SK-N-MC (cell line): Measurements from ENCODE around the gene ZKSCAN4.

Source experiments
- DNase-seq: peaks from one replicate; pipeline ENCODE4 v3.0.0-alpha.2; 2011; ENCODE audit warnings: low read depth, low spot score
- H3K27ac ChIP-seq: fragments of 200-600 bp; sonication (generic); 2 replicates; pipeline ENCODE4 v1.5.1; 2016; ENCODE audit warnings: mixed run types
- H3K36me3 ChIP-seq: fragments of 200-600 bp; sonication (generic); 2 replicates; pipeline ENCODE4 v1.6.1; 2017; ENCODE audit warnings: antibody characterized with exemption, low read length, mixed read lengths; ENCODE audit not compliant: insufficient read depth
- H3K4me3 ChIP-seq: fragments of 200-600 bp; sonication (generic); 2 replicates; pipeline ENCODE4 v1.5.1; 2016
- H3K9ac ChIP-seq: fragments of 200-600 bp; sonication (generic); 2 replicates; pipeline ENCODE4 v1.8.0; 2017; ENCODE audit warnings: mixed run types, mixed read lengths; ENCODE audit not compliant: insufficient read length
- H3K9me3 ChIP-seq: fragments of 200-600 bp; sonication (generic); 2 replicates; pipeline ENCODE4 v1.6.1; 2017; ENCODE audit warnings: low read depth, mild to moderate bottlenecking, antibody characterized with exemption, low read length, moderate library complexity, mixed read lengths
- EZH2 ChIP-seq: fragments of 200-600 bp; sonication (generic); IDR thresholded peaks from one replicate; pipeline ENCODE4 v1.6.1; 2017; ENCODE audit warnings: antibody characterized with exemption
- FOXP2 ChIP-seq: optimal IDR thresholded peaks from 2 replicates; pipeline ENCODE3; 2011; ENCODE audit warnings: mild to moderate bottlenecking, moderate library complexity; ENCODE audit not compliant: insufficient read depth; ENCODE audit errors: extremely low read length, control extremely low read depth
- POLR2AphosphoS5 ChIP-seq: IDR thresholded peaks from 2 replicates; pipeline ENCODE4 v1.6.1; 2012; ENCODE audit warnings: mild to moderate bottlenecking, low read depth, low read length, borderline replicate concordance

The ZKSCAN4 gene

DNA sequence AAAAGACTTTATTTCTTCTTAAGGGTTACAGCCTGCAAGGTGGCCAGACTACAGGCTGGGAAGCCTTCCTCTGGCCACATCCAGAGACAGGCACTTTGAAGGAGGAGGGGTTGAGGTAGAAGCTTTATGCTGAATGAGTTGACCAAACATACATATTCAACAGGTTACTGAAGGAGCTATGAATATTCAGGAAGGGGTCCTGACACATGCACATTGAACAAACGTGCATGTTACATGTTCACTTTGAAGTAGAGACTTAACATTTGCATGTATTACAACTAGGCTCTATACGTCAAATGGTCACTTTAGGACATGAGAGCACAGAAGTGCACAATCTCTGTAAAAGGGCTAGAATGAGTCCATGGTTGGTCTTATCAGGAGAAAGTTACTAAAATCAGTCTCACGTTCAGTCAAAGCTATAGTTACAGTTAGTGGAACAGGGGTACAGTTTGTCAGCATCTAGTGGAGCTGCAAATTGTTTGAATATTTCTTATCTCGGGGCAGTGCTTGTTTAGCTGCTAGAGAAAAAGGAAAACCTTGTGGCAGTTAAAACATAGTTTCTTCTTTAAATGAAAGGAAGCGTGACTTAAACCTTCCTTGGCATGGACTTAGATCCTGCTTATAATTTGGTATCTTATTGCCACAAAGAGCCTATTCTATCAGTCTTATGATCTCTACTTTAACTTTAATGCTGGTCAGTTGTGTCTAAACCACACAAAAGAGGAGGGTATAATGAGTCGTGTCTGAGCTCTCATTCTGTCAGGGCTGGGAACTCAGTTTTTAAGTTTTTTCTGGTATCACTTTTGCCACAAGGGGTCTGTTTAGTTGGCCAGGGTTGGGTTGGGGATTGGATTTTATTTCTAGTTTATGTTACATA is 31.6 kb downstream of the ZKSCAN4 start:
- DNase-seq, result no peak
- no peak overlapping the region for H3K27ac ChIP-seq
- TF ChIP-seq EZH2 (no peak), FOXP2 (no peak), POLR2AphosphoS5 (no peak)

DNA sequence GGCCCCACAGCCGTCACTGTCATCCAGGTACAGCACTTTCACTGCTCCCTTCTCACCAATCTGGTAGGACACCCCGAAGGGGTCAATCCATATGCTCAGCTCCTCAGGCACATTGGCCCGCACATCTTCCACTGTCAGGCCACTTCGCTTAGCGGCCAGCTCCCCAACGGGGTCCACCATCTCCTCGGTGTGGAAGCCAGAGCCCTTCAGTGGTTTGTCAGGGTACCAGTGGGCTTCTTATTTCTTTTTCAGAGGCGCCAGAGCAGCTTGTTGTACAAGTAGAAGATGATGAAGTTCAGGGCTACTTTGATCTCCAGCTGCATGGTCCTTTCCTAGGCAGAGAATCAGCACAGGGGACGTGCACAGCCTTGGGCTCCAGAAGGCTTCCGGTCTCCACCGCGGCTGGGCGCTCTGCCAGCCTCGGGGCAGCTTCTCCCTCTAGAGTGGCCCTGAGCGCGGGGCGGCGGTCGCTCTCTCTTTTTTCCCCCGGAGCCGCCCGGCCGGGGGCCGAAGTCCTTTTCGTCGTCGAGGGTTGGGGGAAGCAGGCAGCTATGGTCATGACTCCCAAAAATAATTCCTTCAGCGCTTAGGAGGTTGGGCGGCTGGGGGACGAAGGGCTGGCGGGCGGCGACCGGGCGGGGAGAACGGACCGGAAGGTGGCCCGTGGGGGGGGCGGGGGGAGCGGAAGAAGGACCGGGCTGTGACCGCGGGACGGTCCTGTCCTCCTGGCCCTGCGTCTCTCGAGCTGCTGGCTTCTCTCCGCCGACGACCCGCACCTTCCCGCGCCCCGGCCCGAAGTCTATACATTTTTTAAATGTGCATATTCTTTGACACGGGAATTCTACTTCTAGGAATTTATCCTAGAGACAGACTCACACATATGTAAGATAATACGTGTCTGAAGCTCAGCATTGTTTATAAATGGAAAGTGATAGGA is 33.5 kb downstream of the ZKSCAN4 start:
- Histone ChIP-seq H3K36me3 (no peaks in the 10 kb centered on the region), H3K9ac (no peak overlapping the region), H3K4me3 (no peak overlapping the region), H3K27ac (no peak overlapping the region), H3K9me3 (no peaks in the 10 kb centered on the region)
- no peak for DNase-seq
- TF ChIP-seq EZH2 (no peak), POLR2AphosphoS5 (peak; percentile 66; the same call in 1 of the 2 replicates)

More for the DNA sequence above, 31.6 kb downstream of the ZKSCAN4 start:
- Histone ChIP-seq H3K9me3 (no peaks in the 10 kb centered on the region), H3K36me3 (no peaks in the 10 kb centered on the region), H3K4me3 (no peak overlapping the region), H3K9ac (no peak overlapping the region)

DNA sequence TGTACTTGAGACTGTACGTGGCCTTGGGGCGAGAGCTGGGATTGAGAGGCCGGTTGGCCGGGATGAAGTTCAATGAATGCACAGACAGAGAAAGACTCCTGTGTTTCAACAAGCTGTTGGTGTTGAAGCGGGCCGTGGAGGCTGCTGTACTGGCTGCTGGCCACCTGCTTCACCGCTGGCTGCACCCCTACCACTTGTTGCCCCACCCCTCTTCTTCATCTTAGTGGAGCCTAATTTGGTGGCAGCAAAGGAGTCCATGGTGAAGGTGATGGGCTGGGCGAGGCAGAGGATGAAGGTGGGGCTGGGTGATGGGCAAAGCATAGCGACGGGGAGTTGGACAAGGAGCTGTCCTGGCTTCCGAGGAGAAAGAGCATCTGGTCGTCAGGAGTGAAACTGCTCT is 34.2 kb downstream of the ZKSCAN4 start:
- no peak overlapping the region for H3K9ac ChIP-seq
- H3K36me3 ChIP-seq, result no peaks in the 10 kb centered on the region
- no peaks in the 10 kb centered on the region for H3K9me3 ChIP-seq
- no peak for DNase-seq
- no peak overlapping the region for H3K27ac ChIP-seq
- no peak overlapping the region for H3K4me3 ChIP-seq
- TF ChIP-seq POLR2AphosphoS5, result no peak

DNA sequence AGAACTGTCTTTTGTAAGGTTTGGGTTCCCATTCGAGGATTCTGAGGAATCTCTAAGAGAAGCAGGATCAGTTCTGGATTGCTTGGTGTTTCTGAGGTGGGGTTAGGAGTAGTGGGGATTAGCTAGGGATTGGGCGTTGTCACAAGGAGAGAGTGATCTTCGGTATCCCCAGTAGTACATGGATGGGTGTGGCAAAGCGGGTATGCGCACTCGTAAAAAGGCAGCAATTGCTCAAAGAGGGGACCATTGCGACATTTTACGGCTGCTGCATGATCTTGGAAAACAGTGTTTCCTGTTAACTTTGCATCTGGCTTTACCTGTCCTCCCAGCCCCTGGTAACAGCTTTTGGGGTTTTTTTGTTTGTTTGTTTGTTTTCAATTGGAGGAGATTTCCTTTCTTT is 36.6 kb downstream of the ZKSCAN4 start:
- no peaks in the 10 kb centered on the region for H3K9me3 ChIP-seq
- no peak overlapping the region for H3K9ac ChIP-seq
- no peak for DNase-seq
- no peak for TF ChIP-seq EZH2
- TF ChIP-seq POLR2AphosphoS5, result no peak
- TF ChIP-seq FOXP2, result no peak
- H3K4me3 ChIP-seq, result no peak overlapping the region
- H3K36me3 ChIP-seq, result no peaks in the 10 kb centered on the region
- H3K27ac ChIP-seq, result no peak overlapping the region

DNA sequence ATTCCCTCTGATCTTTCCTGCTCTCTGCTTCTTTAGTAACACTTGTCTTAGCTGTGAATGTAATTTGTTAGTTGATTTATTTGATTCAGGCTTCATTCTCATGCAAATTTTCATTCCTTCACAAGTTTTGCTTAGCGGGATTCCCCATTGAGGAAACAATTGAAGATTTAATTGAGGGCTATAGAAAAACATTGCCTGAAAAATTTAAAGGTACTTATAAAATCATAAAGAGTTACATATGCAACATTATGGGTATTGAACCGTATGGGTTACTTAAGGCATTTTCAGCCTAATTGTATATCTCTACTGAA is 38.9 kb downstream of the ZKSCAN4 start:
- peak overlapping the region; percentile 62; the same call in 1 of the 2 replicates for H3K27ac ChIP-seq
- peak overlapping the region; percentile 84 for H3K4me3 ChIP-seq
- DNase-seq, result no peak
- no peak for TF ChIP-seq EZH2
- no peaks in the 10 kb centered on the region for H3K9me3 ChIP-seq
- peak overlapping the region; percentile 61 for H3K9ac ChIP-seq
- H3K36me3 ChIP-seq, result no peaks in the 10 kb centered on the region

DNA sequence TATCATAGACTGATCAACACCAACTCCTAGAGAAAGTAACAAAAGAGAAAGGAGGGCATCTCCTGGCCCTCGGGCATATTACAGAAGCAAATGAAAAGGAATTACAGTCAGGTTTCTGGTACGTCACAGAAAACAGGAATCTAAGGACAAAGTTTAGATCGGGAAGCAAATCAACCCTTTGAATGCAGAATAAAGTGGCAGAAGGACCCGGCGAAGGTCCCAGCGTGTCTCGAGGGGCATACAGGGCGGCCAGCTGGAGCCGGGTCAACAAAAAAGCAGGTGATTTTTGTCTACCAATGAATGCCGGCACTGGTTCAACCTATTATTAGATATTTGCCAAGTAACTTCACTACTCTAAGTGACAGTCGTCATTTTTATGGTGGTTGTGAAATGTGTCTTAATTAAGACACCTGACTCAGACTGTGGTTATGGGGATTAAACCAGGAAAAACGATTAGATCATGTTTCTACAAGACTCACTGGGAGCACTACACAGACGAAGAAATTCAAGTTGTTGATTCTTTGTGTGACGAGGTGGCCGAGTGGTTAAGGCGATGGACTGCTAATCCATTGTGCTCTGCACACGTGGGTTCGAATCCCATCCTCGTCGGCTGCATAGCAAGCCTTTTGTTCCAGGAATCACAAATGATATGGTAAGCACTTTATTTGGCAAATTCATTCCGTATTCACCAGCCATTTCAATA is 39.4 kb downstream of the ZKSCAN4 start:
- H3K27ac ChIP-seq, result peak overlapping the region; percentile 62
- DNase-seq, result peak; percentile 77
- peak overlapping the region; percentile 84 for H3K4me3 ChIP-seq
- TF ChIP-seq EZH2 (no peak), FOXP2 (peak; percentile 13), POLR2AphosphoS5 (no peak; the same call in 1 of the 2 replicates)
- no peaks in the 10 kb centered on the region for H3K36me3 ChIP-seq
- peak overlapping the region; percentile 80 for H3K9ac ChIP-seq
- H3K9me3 ChIP-seq, result no peaks in the 10 kb centered on the region

DNA sequence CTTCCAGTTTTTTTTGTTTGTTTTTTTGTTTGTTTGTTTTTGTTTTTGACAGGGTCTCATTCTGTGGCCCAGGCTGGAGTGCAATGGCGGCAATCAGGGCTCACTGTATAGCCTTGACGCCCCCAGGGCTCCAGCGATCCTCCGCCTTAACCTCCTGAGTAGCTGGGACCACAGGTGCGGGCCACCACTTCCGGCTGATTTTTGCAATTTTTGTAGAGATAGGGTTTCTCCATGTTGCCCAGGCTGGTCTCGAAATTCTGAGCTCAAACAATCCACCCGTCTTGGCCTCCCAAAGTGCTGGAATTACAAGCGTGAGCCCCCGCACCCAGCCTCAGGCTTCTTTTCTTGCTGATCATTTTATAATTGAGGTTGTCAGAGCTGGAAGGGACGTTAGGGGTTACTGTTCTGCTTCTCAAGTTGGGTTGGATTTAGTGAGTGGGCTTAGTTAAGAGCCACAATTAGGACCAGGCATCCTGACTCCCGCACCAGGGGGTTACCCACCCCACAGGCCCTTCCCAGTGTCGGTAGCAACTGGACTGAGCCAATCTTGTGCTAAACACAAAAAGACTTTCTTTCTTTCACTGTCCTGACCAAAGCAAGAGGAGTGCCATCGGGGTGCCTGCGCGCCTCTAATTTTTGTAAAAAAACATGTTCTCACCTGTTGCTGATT is 40.1 kb downstream of the ZKSCAN4 start:
- H3K9me3 ChIP-seq, result no peaks in the 10 kb centered on the region
- H3K36me3 ChIP-seq, result no peaks in the 10 kb centered on the region
- H3K4me3 ChIP-seq, result peak overlapping the region; percentile 84
- peak overlapping the region; percentile 53 for H3K27ac ChIP-seq
- H3K9ac ChIP-seq, result peak overlapping the region; percentile 80
- DNase-seq, result no peak
- TF ChIP-seq POLR2AphosphoS5 (no peak), EZH2 (no peak), FOXP2 (no peak)
